ENCODE data around the gene NRXN2.

Gene NRXN2

DNA sequence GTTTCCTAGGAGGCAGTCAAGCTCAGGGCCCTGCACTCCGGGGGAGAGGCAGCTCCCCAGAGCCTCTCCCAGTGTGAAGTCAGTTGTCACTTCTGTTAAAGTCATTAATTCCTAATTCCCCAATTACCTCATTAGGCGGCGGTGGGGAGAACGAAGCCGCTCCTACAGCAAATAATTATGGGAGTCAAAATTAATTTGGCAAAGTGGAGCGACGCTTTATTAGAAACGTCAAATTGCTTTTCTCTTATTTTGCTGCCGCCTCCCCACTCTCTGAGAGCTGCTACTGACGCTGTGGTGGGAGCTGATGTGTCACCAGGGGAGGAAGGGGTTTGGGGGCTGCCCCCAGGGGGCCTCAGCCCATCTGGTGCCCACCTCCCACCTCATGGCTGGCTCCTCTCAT is 90.3 kb downstream of the NRXN2 start:
- TF ChIP-seq, protein P1, sequence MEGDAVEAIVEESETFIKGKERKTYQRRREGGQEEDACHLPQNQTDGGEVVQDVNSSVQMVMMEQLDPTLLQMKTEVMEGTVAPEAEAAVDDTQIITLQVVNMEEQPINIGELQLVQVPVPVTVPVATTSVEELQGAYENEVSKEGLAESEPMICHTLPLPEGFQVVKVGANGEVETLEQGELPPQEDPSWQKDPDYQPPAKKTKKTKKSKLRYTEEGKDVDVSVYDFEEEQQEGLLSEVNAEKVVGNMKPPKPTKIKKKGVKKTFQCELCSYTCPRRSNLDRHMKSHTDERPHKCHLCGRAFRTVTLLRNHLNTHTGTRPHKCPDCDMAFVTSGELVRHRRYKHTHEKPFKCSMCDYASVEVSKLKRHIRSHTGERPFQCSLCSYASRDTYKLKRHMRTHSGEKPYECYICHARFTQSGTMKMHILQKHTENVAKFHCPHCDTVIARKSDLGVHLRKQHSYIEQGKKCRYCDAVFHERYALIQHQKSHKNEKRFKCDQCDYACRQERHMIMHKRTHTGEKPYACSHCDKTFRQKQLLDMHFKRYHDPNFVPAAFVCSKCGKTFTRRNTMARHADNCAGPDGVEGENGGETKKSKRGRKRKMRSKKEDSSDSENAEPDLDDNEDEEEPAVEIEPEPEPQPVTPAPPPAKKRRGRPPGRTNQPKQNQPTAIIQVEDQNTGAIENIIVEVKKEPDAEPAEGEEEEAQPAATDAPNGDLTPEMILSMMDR (conservative IDR thresholded peaks at IDR 0.05; ENCODE audit: control insufficient read depth, insufficient read depth, low read depth, low read length), result no peak
- DNase-seq (ENCODE audit: low read depth), result no peak
- no peak overlapping the region for H3K4me3 ChIP-seq (ENCODE audit: control insufficient read depth, low read depth, low read length)

DNA sequence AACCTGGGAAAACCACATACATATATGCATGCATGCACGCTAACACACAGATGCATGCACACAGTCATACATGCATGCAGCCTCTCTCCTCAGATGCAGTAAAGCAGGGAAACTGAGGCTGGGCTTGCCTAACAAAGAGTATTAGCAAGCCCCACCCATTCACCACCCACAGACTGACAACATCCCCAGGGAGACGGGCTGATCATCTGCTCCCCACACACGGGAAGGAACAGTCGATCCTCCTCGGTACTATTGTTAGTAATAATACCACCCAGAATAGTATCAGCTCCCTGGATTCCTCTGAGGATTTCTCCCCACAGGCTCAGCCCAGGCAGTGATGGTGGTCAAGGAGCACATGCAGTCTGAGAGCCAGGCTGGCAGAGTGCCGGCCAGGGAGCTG is 90.8 kb downstream of the NRXN2 start:
- H3K4me3 ChIP-seq (ENCODE audit: control insufficient read depth, low read depth, low read length), result no peak overlapping the region
- no peak for DNase-seq (ENCODE audit: low read depth)
- TF ChIP-seq, protein P1 (conservative IDR thresholded peaks at IDR 0.05; ENCODE audit: control insufficient read depth, insufficient read depth, low read depth, low read length), result no peak

DNA sequence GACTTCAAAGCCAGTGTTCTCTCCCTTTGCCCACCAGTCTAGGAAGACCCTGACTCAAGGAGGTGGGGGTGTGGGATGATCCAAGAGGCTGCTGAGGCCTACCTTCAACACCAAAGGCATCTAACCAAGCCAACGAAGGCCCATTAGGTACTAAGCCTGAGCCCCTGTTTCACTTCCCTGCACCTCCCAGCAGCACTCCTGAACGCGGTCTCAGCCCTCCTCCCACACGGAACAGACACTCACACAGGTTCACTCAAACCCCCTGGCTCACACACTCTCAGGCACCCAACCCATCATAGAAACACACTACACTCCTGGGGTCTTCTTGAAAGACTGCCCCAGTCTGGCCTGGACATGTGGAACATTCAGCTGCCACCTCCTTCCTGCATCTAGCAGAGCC is 91.3 kb downstream of the NRXN2 start:
- H3K4me3 ChIP-seq (ENCODE audit: control insufficient read depth, low read depth, low read length), result no peak overlapping the region
- TF ChIP-seq, protein P1 (conservative IDR thresholded peaks at IDR 0.05; ENCODE audit: control insufficient read depth, insufficient read depth, low read depth, low read length), result no peak
- no peak for DNase-seq (ENCODE audit: low read depth)

DNA sequence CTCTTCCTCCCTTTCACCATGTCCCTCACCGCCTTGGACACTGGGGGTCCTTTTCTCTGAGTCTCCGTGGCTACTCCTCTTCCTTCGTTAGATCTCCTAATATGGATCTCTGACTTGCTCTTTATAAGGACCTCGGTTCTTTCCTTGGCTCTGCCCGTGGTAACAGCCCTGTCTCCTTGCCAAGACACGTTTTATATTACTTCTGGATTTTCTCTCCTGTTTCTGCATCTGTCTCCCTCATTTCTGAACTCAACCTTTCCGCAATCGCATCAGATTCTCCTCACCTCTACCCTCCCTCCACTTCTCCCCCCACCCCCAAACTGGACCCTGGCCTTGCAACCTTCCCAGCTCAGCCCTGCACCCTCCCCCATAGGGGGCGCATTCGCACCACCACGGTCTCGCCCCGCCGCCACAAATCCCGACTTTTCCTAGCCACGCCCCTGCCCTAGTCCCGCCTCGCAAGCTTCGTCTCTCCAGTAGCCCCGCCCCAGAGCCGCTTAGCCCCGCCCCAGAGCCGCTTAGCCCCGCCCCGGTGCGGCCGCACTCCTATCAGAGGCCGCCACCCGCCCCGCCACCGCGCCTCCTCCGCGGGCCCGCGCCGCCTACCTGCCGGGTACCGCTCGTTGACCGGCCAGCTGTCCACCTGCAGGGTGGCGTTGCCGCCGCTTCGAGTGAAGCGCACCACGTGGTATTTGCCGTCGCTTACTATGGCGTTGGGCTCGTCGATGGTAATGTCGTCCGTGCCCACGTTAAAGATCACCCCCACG is 93.0 kb downstream of the NRXN2 start:
- no peak overlapping the region for H3K4me3 ChIP-seq (ENCODE audit: control insufficient read depth, low read depth, low read length)
- TF ChIP-seq, protein P1 (conservative IDR thresholded peaks at IDR 0.05; ENCODE audit: control insufficient read depth, insufficient read depth, low read depth, low read length), result no peak
- DNase-seq (ENCODE audit: low read depth), result no peak

DNA sequence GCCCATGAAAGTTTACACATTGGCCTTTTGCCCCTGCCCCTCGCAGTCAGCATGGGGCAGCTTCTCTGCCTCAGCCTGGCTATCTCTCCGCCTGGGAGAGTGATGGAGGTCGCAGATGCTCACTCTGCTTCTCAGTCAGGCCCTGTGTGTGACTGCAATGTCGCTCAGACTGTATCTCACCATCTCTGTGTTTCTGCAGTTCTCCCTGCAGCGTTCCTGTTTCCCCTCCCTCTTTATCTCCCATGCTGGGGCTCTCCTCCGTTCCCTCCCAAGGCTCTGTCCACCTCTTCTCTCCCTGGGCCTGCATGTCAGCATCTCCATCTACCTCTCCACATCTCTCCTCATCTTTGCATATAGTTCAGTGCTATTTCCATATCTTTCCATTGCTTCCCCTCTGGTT is 93.9 kb downstream of the NRXN2 start:
- no peak for DNase-seq (ENCODE audit: low read depth)
- H3K4me3 ChIP-seq (ENCODE audit: control insufficient read depth, low read depth, low read length), result no peak overlapping the region
- TF ChIP-seq, protein P1 (conservative IDR thresholded peaks at IDR 0.05; ENCODE audit: control insufficient read depth, insufficient read depth, low read depth, low read length), result no peak

DNA sequence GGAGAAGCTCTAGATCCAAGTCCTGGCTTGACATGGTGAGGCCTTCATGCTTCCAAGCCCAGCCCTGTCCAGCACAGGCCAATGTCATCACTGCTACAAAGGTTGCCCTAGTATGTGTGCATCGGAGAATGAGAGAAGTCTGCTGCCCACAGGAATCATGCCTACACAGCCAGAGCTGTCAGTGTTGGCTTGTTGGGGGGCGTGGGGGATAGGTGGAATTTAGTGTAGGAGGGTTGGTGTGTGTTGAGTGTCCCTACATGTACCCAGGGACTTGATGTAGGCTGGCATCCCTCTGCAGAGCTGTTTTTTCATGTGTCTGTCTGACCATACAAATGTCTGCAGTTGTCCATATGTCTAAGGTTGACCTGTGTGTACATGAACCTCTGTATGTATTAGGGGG is 94.4 kb downstream of the NRXN2 start:
- DNase-seq (ENCODE audit: low read depth), result no peak
- no peak overlapping the region for H3K4me3 ChIP-seq (ENCODE audit: control insufficient read depth, low read depth, low read length)
- TF ChIP-seq, protein P1 (conservative IDR thresholded peaks at IDR 0.05; ENCODE audit: control insufficient read depth, insufficient read depth, low read depth, low read length), result no peak

Data from fibroblast of mammary gland (primary cell).